ENCODE measurements around the gene CFDP1. TPM values are rescaled to one million over a fixed set of nuclear protein-coding genes. Genes with fewer than 3 reads are reported as not detected.
A peak's percentile ranks its signal among the peaks of the same experiment; 100 is the strongest.
"Not testable (repeated sequence)": the region's sequence is repeated elsewhere in the genome, so short reads cannot be mapped to it uniquely, and the experiment has no call there.

Gene CFDP1
- polyA plus RNA-seq, 1 donor (not counting 4 experiments of a cell fraction or from before 2014, with no cell fraction given), result 42.1 TPM

DNA sequence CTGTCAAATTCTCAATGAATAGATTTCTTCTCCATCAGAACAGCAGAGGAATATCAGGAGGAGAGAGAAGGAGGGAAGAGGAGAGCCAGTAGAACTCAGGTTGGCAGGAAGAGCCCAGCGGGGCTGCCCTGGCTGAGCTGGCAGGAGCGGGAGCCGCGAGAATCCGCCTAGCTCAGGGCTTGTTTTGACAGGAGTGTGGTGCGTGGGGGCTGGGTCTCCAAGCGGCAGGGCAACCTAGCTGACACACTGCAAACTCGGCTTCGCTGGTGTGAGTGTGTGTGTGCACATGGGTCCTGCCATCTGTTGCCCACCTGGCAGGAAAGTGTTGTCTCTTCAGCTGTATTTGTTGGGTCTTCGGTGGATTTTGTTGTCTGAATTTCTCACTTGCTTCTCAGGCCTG is 154.0 kb downstream of the CFDP1 start:
- no peaks in the 10 kb centered on the region for H3K36me3 ChIP-seq (ENCODE audit: control insufficient read depth in 2 of 2, extremely low read depth in 1 of 2, insufficient read depth in 2 of 2, low read length in 2 of 2)
- FAIRE-seq (peak; percentile 90), DNase-seq (ENCODE audit: low read depth, low spot score) (no peak)
- peak overlapping the region; percentile 34 for H3K27ac ChIP-seq (ENCODE audit: control insufficient read depth, insufficient read depth, low read length)
- peaks cover 37% of the 10 kb centered on the region for H3K4me1 ChIP-seq (ENCODE audit: control insufficient read depth, extremely low read depth, insufficient read depth, low read length)
- dilution Hi-C loops (cut with MboI; ENCODE audit: extremely low pct_ligation_motif_present, low sequenced_read_pairs), result no loop called here
- peak overlapping the region; percentile 46 for H3K4me2 ChIP-seq (ENCODE audit: control insufficient read depth, extremely low read depth, insufficient read depth, low read depth, low read length)
- H3K9ac ChIP-seq (ENCODE audit: control insufficient read depth, extremely low read depth, insufficient read depth, low read length), result no peak overlapping the region
- H2AFZ ChIP-seq (ENCODE audit: control insufficient read depth, low read length), result no peak overlapping the region
- H3K27me3 ChIP-seq (ENCODE audit: control insufficient read depth, extremely low read depth, insufficient read depth, low read length), result no peaks in the 10 kb centered on the region
- TF ChIP-seq EZH2 (IDR thresholded peaks at IDR 0.05; ENCODE audit: low read length), result no peak
- H3K9me3 ChIP-seq (ENCODE audit: control insufficient read depth, low read depth, low read length), result no peaks in the 10 kb centered on the region
- H4K20me1 ChIP-seq (ENCODE audit: control insufficient read depth, extremely low read depth, insufficient read depth, low read length), result no peaks in the 10 kb centered on the region
- H3K9me1 ChIP-seq (ENCODE audit: control insufficient read depth, extremely low read depth, insufficient read depth, low read length), result no peaks in the 10 kb centered on the region
- no peaks in the 10 kb centered on the region for H3K79me2 ChIP-seq (ENCODE audit: control insufficient read depth, insufficient read depth, low read length)
- no peak overlapping the region for H3K4me3 ChIP-seq (ENCODE audit: control insufficient read depth in 2 of 3, extremely low read depth in 1 of 3, insufficient read depth in 2 of 3, low read depth in 1 of 3, low read length in 3 of 3)

DNA sequence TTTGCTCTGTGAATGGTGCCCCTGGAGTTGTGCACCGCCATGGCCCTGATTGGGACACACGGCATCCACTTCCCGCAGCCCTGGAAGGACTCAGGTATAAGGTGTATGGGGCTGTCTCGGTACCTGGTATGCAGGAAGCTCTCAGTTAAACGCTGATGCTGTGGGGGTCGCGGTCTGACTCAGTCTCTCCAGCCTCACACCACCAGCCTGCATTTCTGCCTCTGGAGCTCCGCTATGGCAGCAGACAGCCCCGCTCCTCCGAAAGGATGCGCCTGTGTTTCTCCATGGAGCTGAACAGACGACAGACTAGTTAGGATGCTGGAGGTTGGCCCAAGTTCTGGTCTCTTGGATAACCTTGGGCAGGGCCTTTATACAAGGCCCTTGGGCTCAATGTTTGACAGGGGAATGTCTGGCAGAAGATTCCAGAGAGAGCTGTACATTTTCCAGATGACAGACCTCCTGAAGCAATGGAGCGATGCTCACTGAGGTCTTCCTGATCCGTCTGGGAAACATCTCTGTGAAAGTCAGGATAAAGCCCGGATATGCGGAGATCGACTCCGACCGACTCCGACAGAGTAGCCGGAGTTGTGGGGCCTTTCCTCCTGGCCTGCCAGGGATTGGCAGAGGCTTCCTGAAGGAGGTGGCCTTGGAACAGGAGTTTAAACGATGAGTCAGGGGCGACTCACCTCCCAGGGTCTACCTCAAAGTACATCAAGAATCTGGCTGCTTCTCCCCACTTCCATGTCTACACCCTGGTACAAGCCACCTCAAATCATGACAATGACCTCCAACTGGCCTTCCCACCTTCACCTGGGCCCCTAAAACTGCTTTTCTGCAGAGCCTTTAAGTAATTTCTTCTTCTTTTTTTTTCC is 160.0 kb downstream of the CFDP1 start:
- Histone ChIP-seq H4K20me1 (ENCODE audit: control insufficient read depth, extremely low read depth, insufficient read depth, low read length) (no peaks in the 10 kb centered on the region), H3K9ac (ENCODE audit: control insufficient read depth, extremely low read depth, insufficient read depth, low read length) (no peak overlapping the region), H3K36me3 (ENCODE audit: control insufficient read depth in 2 of 2, extremely low read depth in 1 of 2, insufficient read depth in 2 of 2, low read length in 2 of 2) (no peaks in the 10 kb centered on the region), H3K4me1 (ENCODE audit: control insufficient read depth, extremely low read depth, insufficient read depth, low read length) (peaks cover 10% of the 10 kb centered on the region), H3K79me2 (ENCODE audit: control insufficient read depth, insufficient read depth, low read length) (no peaks in the 10 kb centered on the region), H3K27me3 (ENCODE audit: control insufficient read depth, extremely low read depth, insufficient read depth, low read length) (no peaks in the 10 kb centered on the region), H3K9me1 (ENCODE audit: control insufficient read depth, extremely low read depth, insufficient read depth, low read length) (no peaks in the 10 kb centered on the region), H3K4me3 (ENCODE audit: control insufficient read depth in 2 of 3, extremely low read depth in 1 of 3, insufficient read depth in 2 of 3, low read depth in 1 of 3, low read length in 3 of 3) (no peak overlapping the region), H3K9me3 (ENCODE audit: control insufficient read depth, low read depth, low read length) (no peaks in the 10 kb centered on the region), H2AFZ (ENCODE audit: control insufficient read depth, low read length) (no peak overlapping the region), H3K4me2 (ENCODE audit: control insufficient read depth, extremely low read depth, insufficient read depth, low read depth, low read length) (peak overlapping the region; percentile 39), H3K27ac (ENCODE audit: control insufficient read depth, insufficient read depth, low read length) (peak overlapping the region; percentile 51)
- TF ChIP-seq, protein P1, sequence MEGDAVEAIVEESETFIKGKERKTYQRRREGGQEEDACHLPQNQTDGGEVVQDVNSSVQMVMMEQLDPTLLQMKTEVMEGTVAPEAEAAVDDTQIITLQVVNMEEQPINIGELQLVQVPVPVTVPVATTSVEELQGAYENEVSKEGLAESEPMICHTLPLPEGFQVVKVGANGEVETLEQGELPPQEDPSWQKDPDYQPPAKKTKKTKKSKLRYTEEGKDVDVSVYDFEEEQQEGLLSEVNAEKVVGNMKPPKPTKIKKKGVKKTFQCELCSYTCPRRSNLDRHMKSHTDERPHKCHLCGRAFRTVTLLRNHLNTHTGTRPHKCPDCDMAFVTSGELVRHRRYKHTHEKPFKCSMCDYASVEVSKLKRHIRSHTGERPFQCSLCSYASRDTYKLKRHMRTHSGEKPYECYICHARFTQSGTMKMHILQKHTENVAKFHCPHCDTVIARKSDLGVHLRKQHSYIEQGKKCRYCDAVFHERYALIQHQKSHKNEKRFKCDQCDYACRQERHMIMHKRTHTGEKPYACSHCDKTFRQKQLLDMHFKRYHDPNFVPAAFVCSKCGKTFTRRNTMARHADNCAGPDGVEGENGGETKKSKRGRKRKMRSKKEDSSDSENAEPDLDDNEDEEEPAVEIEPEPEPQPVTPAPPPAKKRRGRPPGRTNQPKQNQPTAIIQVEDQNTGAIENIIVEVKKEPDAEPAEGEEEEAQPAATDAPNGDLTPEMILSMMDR (optimal IDR thresholded peaks at IDR 0.05 in 1 of 3, IDR thresholded peaks at IDR 0.05 in 1 of 3, conservative IDR thresholded peaks at IDR 0.05 in 1 of 3; ENCODE audit: extremely low read depth in 1 of 3, insufficient read depth in 2 of 3, low read length in 3 of 3), result no peak
- no peak for TF ChIP-seq EZH2 (IDR thresholded peaks at IDR 0.05; ENCODE audit: low read length)
- DNase-seq (ENCODE audit: low read depth, low spot score) (no peak), FAIRE-seq (peak; percentile 70)
- dilution Hi-C loops (cut with MboI; ENCODE audit: extremely low pct_ligation_motif_present, low sequenced_read_pairs), result no loop called here

DNA sequence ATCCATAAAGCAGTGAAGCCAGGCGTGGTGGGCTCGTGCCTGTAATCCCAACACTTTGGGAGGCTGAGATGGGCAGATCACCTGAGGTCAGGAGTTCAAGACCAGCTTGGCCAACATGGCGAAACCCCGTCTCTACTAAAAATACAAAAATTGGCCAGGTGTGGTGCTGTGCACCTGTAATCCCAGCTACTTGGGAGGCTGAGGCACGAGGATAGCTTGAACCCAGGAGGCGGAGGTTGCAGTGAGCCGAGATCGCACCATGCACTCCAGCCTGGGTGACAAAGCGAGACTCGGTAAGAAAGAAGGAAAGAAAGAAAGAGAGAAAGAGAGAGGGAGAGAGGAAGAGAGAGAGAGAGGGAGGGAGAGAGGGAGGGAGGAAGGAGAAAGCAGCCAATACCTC is 160.7 kb downstream of the CFDP1 start:
- FAIRE-seq; H3K4me2 ChIP-seq (ENCODE audit: control insufficient read depth, extremely low read depth, insufficient read depth, low read depth, low read length); dilution Hi-C loops (cut with MboI; ENCODE audit: extremely low pct_ligation_motif_present, low sequenced_read_pairs): not testable (repeated sequence)

More for the DNA sequence above, 160.7 kb downstream of the CFDP1 start:
- not testable (repeated sequence) for H3K79me2 ChIP-seq (ENCODE audit: control insufficient read depth, insufficient read depth, low read length); H3K27ac ChIP-seq (ENCODE audit: control insufficient read depth, insufficient read depth, low read length); H3K27me3 ChIP-seq (ENCODE audit: control insufficient read depth, extremely low read depth, insufficient read depth, low read length); H2AFZ ChIP-seq (ENCODE audit: control insufficient read depth, low read length); H3K9me1 ChIP-seq (ENCODE audit: control insufficient read depth, extremely low read depth, insufficient read depth, low read length); H3K4me3 ChIP-seq (ENCODE audit: control insufficient read depth in 2 of 3, extremely low read depth in 1 of 3, insufficient read depth in 2 of 3, low read depth in 1 of 3, low read length in 3 of 3); H4K20me1 ChIP-seq (ENCODE audit: control insufficient read depth, extremely low read depth, insufficient read depth, low read length); DNase-seq (ENCODE audit: low read depth, low spot score); H3K9ac ChIP-seq (ENCODE audit: control insufficient read depth, extremely low read depth, insufficient read depth, low read length); H3K9me3 ChIP-seq (ENCODE audit: control insufficient read depth, low read depth, low read length); H3K36me3 ChIP-seq (ENCODE audit: control insufficient read depth in 2 of 2, extremely low read depth in 1 of 2, insufficient read depth in 2 of 2, low read length in 2 of 2)
- H3K4me1 ChIP-seq (ENCODE audit: control insufficient read depth, extremely low read depth, insufficient read depth, low read length), result peaks cover 17% of the 10 kb centered on the region

Measured in keratinocyte (primary cell).